A549 (cell line): ENCODE measurements around the gene ABCC1. TPM values are rescaled to one million over a fixed set of nuclear protein-coding genes. Genes with fewer than 3 reads are reported as not detected.

Source experiments
- ATAC-seq, 2 experiments: fragments of 200-7000 bp in 1 of 2; fragments of >200 bp in 1 of 2; cut with Nextera tagmentation in 1 of 2; cut with Tn5 transposase in 1 of 2; 3 replicates each; pipeline versions ENCODE4 v1.8.0 to v1.9.1; 2018 to 2020; ENCODE audit warnings: mild to moderate bottlenecking in 1 of 2, moderate library complexity in 1 of 2
- CTCF ChIA-PET: fragments of 300-600 bp; sonication (Branson Sonifier 250); formaldehyde crosslinking; extraction: SDS; loops from one replicate; lab custom pipeline; 2021; ENCODE audit warnings: antibody characterized with exemption, inconsistent platforms; lab: Yijun Ruan, JAX
- POLR2A ChIA-PET: fragments of 350-600 bp; formaldehyde crosslinking; extraction: SDS; loops from one replicate; lab custom pipeline; 2021; ENCODE audit warnings: antibody characterized with exemption, inconsistent platforms; lab: Yijun Ruan, JAX
- DNase-seq, 2 experiments: peaks; one replicate each; pipeline versions ENCODE4 v3.0.0 to v3.0.0-alpha.2; 2011 to 2016; ENCODE audit warnings: low read depth in 1 of 2, low spot score in 1 of 2
- FAIRE-seq: peaks from 2 replicates; lab custom pipeline; 2011; peaks lifted over from hg19 to GRCh38; lab: Jason Lieb, UNC
- H3K27ac ChIP-seq, 2 experiments: fragments of >200 bp; sonication (Bioruptor Twin); formaldehyde crosslinking; 3 replicates each; pipeline ENCODE4 v1.5.1; 2016 to 2017
- H3K4me1 ChIP-seq: fragments of >200 bp; sonication (Bioruptor Twin); formaldehyde crosslinking; 3 replicates; pipeline ENCODE4 v1.6.1; 2016
- H3K4me2 ChIP-seq: fragments of >200 bp; sonication (Bioruptor Twin); formaldehyde crosslinking; 3 replicates; pipeline ENCODE4 v1.6.1; 2016
- H3K4me3 ChIP-seq: fragments of >200 bp; sonication (Bioruptor Twin); formaldehyde crosslinking; 3 replicates; pipeline ENCODE4 v1.5.1; 2016
- H3K9me3 ChIP-seq: fragments of >200 bp; sonication (Bioruptor Twin); formaldehyde crosslinking; 3 replicates; pipeline ENCODE4 v1.6.1; 2016
- CBX2 ChIP-seq: fragments of 200-600 bp; sonication (generic); IDR thresholded peaks from 2 replicates; pipeline ENCODE4 v1.6.1; 2016; ENCODE audit warnings: low read depth, mild to moderate bottlenecking, borderline replicate concordance
- CHD4 ChIP-seq: fragments of 200-600 bp; sonication (generic); IDR thresholded peaks from 2 replicates; pipeline ENCODE4 v1.6.1; 2016; ENCODE audit warnings: antibody characterized with exemption, mild to moderate bottlenecking, borderline replicate concordance
- EP300 ChIP-seq, 2 experiments: fragments of >200 bp; sonication (Bioruptor Twin); formaldehyde crosslinking; IDR thresholded peaks; 2 replicates in 1 of 2; 3 replicates in 1 of 2; pipeline ENCODE4 v1.6.1; 2016 to 2017
- MAZ ChIP-seq: fragments of 150-350 bp; IDR thresholded peaks from 2 replicates; pipeline ENCODE4 v1.6.1; 2014; ENCODE audit warnings: antibody characterized with exemption, low read depth, low read length, borderline replicate concordance
- MYC ChIP-seq: IDR thresholded peaks from 2 replicates; pipeline ENCODE4 v1.6.1; 2012; ENCODE audit warnings: mild to moderate bottlenecking, inconsistent platforms, low read length, improper control_type of control experiment, borderline replicate concordance
- RCOR1 ChIP-seq: fragments of 150-350 bp; IDR thresholded peaks from 2 replicates; pipeline ENCODE4 v1.6.1; 2014; ENCODE audit warnings: antibody characterized with exemption, low read length, low read depth
- SMC3 ChIP-seq: fragments of >200 bp; sonication (Bioruptor Twin); formaldehyde crosslinking; IDR thresholded peaks from 3 replicates; pipeline ENCODE4 v1.6.1; 2018; ENCODE audit warnings: inconsistent platforms
- ZFP36 ChIP-seq: fragments of 450-650 bp; IDR thresholded peaks from 2 replicates; pipeline ENCODE4 v1.6.1; 2014; ENCODE audit warnings: borderline replicate concordance; ENCODE audit not compliant: partially characterized antibody
- WGBS: methylation state at CpG from one replicate; pipeline ENCODE4 v1.1.6; 2017; ENCODE audit errors: missing lambda C conversion rate; 5-methylcytosine and 5-hydroxymethylcytosine counted together
- polyA plus RNA-seq, 4 experiments: library from polyadenylated mRNA; depleted of rRNA in 3 of 4; stranded (reverse); fragments of >200 nt; fragmentation: RNase III in 1 of 4; extraction: RNeasy Plus Mini Kit Qiagen cat#74134 plus additional on column Dnase treatment in 1 of 4; gene quantifications; 2 replicates in 3 of 4; 3 replicates in 1 of 4; pipeline ENCODE4 v1.2.3, GENCODE V29; 2011 to 2017
- TF ChIP-seq, protein P1 (sequence below): fragments of 450-650 bp; IDR thresholded peaks from 2 replicates; pipeline ENCODE4 v1.6.1; 2014; ENCODE audit warnings: antibody characterized with exemption
- TF ChIP-seq, protein P2 (sequence below): fragments of 150-350 bp; IDR thresholded peaks from 2 replicates; pipeline ENCODE4 v1.6.1; 2014; ENCODE audit warnings: low read depth, mild to moderate bottlenecking, low read length
- TF ChIP-seq, protein P3 (sequence below): fragments of 200-600 bp; sonication (generic); IDR thresholded peaks from 2 replicates; pipeline ENCODE4 v1.6.1; 2016; ENCODE audit warnings: antibody characterized with exemption, mild to moderate bottlenecking, moderate library complexity
- TF ChIP-seq, protein P4 (sequence below): fragments of >200 bp; sonication (Bioruptor Twin); formaldehyde crosslinking; IDR thresholded peaks from 3 replicates; pipeline ENCODE4 v1.5.1; 2016
- TF ChIP-seq, protein P5 (sequence below): fragments of 250-450 bp; sonication (Bioruptor Pico); IDR thresholded peaks from 2 replicates; pipeline ENCODE4 v1.5.0; 2020; ENCODE audit warnings: low read depth, mild to moderate bottlenecking, moderate library complexity
- TF ChIP-seq, protein P6 (sequence below): fragments of >200 bp; sonication (Bioruptor Twin); formaldehyde crosslinking; IDR thresholded peaks from 3 replicates; pipeline ENCODE4 v1.6.1; 2016

ABCC1 gene
- polyA plus RNA-seq, 2 of the 4 experiments (the other 2 are of a cell fraction) = 56.5 to 93.8 TPM

DNA sequence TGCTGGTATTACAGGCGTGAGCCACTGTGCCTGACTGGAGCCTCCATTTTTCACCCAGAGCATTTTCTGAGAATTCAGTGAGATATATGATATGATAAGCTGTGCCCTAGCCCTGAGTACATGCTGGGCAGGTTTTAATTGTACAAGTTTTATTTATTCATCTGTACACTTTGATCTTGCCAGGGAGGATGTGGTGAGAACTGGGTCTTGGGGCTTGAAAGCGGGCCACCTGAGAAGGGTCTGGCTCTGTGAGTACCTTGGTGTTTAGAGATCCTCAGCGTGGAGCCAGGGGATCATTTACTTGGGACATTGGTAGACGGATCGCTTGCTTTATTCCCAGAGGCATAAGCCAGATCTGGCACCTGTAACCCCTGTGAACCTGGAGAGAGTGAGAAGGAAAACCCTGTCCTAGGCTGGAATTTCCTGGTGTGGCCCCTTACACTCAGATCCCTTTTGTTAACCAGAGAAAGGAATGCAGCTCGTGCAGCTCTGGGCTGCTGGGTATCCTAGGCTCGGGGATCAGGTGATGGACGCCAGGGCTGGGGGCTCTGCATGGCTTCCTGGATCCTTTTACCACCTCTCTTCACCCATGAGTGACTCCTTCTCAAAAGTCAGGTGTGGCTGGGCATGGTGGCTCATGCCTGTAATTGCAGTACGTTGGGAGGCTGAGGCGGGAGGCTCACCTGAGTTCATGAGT, 91.9 kb downstream of the ABCC1 start:
- no peaks in the 10 kb centered on the region for H3K9me3 ChIP-seq
- no peak overlapping the region for H3K4me3 ChIP-seq
- FAIRE-seq (no peak), DNase-seq (no peak), ATAC-seq (no peak)
- ChIA-PET CTCF (interaction anchor here (1.1 to 2.0 kb wide), 4 partner anchors 8 to 74 kb away, joined by 3 to 5 read pairs (median 3); no protein-coding TSS in a partner anchor), POLR2A (no interaction called here)
- H3K4me2 ChIP-seq = no peak overlapping the region
- peaks cover 11% of the 10 kb centered on the region; the same call in 2 of the 3 replicates for H3K4me1 ChIP-seq
- H3K27ac ChIP-seq = peak overlapping the region; percentile 18 to 23; a peak in 1 of 6 replicates
- WGBS = 90% methylated on average over 10 of the region's 10 CpGs
- TF ChIP-seq MAZ (no peak), ZFP36 (no peak), MYC (no peak), RCOR1 (no peak), CHD4 (no peak), SMC3 (no peak), CBX2 (no peak), EP300 (IDR thresholded peaks at IDR 0.05) (no peak)
- TF ChIP-seq, protein P1, sequence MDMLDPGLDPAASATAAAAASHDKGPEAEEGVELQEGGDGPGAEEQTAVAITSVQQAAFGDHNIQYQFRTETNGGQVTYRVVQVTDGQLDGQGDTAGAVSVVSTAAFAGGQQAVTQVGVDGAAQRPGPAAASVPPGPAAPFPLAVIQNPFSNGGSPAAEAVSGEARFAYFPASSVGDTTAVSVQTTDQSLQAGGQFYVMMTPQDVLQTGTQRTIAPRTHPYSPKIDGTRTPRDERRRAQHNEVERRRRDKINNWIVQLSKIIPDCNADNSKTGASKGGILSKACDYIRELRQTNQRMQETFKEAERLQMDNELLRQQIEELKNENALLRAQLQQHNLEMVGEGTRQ = no peak
- TF ChIP-seq, protein P2, sequence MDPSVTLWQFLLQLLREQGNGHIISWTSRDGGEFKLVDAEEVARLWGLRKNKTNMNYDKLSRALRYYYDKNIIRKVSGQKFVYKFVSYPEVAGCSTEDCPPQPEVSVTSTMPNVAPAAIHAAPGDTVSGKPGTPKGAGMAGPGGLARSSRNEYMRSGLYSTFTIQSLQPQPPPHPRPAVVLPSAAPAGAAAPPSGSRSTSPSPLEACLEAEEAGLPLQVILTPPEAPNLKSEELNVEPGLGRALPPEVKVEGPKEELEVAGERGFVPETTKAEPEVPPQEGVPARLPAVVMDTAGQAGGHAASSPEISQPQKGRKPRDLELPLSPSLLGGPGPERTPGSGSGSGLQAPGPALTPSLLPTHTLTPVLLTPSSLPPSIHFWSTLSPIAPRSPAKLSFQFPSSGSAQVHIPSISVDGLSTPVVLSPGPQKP = no peak
- TF ChIP-seq, protein P3, sequence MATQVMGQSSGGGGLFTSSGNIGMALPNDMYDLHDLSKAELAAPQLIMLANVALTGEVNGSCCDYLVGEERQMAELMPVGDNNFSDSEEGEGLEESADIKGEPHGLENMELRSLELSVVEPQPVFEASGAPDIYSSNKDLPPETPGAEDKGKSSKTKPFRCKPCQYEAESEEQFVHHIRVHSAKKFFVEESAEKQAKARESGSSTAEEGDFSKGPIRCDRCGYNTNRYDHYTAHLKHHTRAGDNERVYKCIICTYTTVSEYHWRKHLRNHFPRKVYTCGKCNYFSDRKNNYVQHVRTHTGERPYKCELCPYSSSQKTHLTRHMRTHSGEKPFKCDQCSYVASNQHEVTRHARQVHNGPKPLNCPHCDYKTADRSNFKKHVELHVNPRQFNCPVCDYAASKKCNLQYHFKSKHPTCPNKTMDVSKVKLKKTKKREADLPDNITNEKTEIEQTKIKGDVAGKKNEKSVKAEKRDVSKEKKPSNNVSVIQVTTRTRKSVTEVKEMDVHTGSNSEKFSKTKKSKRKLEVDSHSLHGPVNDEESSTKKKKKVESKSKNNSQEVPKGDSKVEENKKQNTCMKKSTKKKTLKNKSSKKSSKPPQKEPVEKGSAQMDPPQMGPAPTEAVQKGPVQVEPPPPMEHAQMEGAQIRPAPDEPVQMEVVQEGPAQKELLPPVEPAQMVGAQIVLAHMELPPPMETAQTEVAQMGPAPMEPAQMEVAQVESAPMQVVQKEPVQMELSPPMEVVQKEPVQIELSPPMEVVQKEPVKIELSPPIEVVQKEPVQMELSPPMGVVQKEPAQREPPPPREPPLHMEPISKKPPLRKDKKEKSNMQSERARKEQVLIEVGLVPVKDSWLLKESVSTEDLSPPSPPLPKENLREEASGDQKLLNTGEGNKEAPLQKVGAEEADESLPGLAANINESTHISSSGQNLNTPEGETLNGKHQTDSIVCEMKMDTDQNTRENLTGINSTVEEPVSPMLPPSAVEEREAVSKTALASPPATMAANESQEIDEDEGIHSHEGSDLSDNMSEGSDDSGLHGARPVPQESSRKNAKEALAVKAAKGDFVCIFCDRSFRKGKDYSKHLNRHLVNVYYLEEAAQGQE = no peak
- TF ChIP-seq, protein P4, sequence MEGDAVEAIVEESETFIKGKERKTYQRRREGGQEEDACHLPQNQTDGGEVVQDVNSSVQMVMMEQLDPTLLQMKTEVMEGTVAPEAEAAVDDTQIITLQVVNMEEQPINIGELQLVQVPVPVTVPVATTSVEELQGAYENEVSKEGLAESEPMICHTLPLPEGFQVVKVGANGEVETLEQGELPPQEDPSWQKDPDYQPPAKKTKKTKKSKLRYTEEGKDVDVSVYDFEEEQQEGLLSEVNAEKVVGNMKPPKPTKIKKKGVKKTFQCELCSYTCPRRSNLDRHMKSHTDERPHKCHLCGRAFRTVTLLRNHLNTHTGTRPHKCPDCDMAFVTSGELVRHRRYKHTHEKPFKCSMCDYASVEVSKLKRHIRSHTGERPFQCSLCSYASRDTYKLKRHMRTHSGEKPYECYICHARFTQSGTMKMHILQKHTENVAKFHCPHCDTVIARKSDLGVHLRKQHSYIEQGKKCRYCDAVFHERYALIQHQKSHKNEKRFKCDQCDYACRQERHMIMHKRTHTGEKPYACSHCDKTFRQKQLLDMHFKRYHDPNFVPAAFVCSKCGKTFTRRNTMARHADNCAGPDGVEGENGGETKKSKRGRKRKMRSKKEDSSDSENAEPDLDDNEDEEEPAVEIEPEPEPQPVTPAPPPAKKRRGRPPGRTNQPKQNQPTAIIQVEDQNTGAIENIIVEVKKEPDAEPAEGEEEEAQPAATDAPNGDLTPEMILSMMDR = no peak
- TF ChIP-seq, protein P5, sequence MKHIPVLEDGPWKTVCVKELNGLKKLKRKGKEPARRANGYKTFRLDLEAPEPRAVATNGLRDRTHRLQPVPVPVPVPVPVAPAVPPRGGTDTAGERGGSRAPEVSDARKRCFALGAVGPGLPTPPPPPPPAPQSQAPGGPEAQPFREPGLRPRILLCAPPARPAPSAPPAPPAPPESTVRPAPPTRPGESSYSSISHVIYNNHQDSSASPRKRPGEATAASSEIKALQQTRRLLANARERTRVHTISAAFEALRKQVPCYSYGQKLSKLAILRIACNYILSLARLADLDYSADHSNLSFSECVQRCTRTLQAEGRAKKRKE = no peak
- TF ChIP-seq, protein P6, sequence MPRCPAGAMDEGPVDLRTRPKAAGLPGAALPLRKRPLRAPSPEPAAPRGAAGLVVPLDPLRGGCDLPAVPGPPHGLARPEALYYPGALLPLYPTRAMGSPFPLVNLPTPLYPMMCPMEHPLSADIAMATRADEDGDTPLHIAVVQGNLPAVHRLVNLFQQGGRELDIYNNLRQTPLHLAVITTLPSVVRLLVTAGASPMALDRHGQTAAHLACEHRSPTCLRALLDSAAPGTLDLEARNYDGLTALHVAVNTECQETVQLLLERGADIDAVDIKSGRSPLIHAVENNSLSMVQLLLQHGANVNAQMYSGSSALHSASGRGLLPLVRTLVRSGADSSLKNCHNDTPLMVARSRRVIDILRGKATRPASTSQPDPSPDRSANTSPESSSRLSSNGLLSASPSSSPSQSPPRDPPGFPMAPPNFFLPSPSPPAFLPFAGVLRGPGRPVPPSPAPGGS = no peak
- TF ChIP-seq, all 56 proteins: peak for 0
